Adipocyte (in vitro differentiated cells): Measurements from ENCODE around the gene CLEC1A.

Source experiments
- DNase-seq: peaks from one replicate; pipeline ENCODE4 v3.0.0-alpha.2; 2015; ENCODE audit warnings: low read depth
- H3K27me3 ChIP-seq: replicated peaks from 2 replicates; pipeline ENCODE4 v1.7.0; 2013; ENCODE audit warnings: mild to moderate bottlenecking, low read length, moderate library complexity; ENCODE audit not compliant: control insufficient read depth, insufficient read depth
- H3K36me3 ChIP-seq: 2 replicates; pipeline ENCODE4 v1.7.0; 2013; ENCODE audit warnings: low read length, mild to moderate bottlenecking, moderate library complexity; ENCODE audit not compliant: control insufficient read depth, insufficient read depth, severe bottlenecking
- H3K4me1 ChIP-seq: 2 replicates; pipeline ENCODE4 v1.7.0; 2013; ENCODE audit warnings: mild to moderate bottlenecking, low read length, moderate library complexity; ENCODE audit not compliant: control insufficient read depth, insufficient read depth
- H3K4me3 ChIP-seq: 2 replicates; pipeline ENCODE4 v1.7.0; 2013; ENCODE audit warnings: mild to moderate bottlenecking, low read length, moderate library complexity
- H3K9ac ChIP-seq: 2 replicates; pipeline ENCODE4 v1.7.0; 2013; ENCODE audit warnings: mild to moderate bottlenecking, low read length, moderate library complexity
- H3K9me3 ChIP-seq: 2 replicates; pipeline ENCODE4 v1.7.0; 2013; ENCODE audit warnings: mild to moderate bottlenecking, low read length, moderate library complexity; ENCODE audit not compliant: control insufficient read depth

Gene CLEC1A, protein sequence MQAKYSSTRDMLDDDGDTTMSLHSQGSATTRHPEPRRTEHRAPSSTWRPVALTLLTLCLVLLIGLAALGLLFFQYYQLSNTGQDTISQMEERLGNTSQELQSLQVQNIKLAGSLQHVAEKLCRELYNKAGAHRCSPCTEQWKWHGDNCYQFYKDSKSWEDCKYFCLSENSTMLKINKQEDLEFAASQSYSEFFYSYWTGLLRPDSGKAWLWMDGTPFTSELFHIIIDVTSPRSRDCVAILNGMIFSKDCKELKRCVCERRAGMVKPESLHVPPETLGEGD

DNA sequence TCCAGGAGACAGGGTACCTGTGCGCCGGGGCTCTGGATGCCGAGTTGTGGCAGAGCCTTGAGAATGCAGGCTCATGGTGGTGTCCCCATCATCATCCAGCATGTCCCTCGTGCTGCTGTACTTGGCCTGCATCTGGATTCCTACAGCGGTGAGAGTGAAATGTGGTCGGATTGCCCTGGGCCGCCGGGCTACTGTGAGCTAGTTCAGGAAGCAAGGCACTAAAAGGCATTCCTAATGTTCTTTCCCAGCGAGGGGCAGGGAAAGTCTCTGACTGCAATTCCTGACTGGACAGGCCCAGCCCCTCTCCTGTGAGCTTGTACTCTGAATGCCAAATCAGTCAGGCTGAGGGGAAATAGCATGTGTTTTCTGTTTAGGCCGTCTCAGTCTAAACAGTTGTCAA is at the start of gene CLEC1A:
CLEC1A (minus strand) TSS at position 195 of the 400 bp plus-strand sequence; CDS start at position 132, 63 bp downstream.
- DNase-seq: peak; percentile 3
- Histone ChIP-seq H3K9me3 (no peaks in the 10 kb centered on the region), H3K27me3 (no peaks in the 10 kb centered on the region), H3K4me3 (no peak within 1 kb of the TSS), H3K9ac (no peak within 1 kb of the TSS), H3K4me1 (peaks cover 15% of the 10 kb centered on the region), H3K36me3 (no peaks in the 10 kb centered on the region)

DNA sequence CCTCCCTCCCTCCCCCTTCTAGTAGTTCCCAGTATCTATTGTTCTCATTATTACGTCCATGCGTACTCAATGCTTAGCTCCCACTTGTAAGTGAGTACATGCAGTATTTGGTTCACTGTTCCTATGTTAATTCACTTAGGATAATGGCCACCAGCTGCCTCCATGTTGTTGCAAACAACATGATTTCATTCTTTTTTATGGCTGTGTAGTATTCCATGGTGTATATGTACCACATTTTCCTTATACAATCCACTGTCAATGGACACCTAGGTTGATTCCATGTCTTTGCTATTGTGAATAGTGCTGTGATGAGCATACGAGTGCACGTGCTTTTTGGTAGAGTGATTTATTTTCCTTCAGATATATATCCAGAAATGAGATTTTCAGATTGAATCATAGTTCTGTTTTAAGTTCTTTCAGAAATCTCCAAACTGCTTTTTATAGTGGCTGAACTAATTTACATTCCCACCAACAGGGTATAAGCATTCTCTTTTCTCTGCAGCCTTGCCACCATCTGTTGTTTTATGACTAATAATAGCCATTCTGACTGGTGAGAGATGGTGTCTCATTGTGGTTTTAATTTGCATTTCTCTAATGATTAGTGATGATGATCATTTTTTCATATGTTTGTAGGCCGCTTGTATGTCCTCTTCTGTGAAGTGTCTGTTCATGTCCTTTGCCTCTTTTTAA is 49.1 kb upstream of the CLEC1A start:
- H3K27me3 ChIP-seq: no peaks in the 10 kb centered on the region
- no peaks in the 10 kb centered on the region for H3K36me3 ChIP-seq
- no peak overlapping the region for H3K4me3 ChIP-seq
- H3K9me3 ChIP-seq: peaks cover 3% of the 10 kb centered on the region
- no peak for DNase-seq
- peaks cover 7% of the 10 kb centered on the region for H3K4me1 ChIP-seq
- no peak overlapping the region for H3K9ac ChIP-seq

DNA sequence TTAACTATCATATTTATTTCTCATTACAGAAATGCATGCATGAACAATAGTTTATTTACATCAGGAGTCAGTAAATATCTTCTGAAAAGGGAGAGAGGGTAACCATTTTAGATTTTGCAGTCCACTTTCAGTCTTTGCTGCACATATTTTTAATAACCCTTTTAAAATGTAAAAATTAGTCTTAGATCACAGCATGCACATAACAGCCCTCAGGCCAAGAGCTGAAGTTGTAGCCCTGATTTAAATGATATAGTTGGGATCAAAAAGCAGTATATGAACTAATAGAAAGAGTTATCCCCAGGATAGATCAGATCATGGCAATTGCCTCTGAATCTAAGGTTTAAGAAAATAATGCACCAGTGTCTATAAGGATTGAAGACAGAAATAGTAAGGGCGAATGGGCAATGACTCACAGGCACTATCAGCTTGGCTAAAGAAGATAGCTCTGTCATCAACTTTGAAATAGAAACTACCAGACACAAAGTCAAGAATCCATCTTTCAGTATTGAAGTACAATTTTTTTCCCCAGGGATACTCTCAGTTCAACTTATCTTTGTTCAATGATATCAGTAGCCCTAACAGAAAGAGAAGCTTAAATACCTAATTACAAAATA is 44.3 kb upstream of the CLEC1A start:
- H3K9ac ChIP-seq: no peak overlapping the region
- no peaks in the 10 kb centered on the region for H3K27me3 ChIP-seq
- no peak overlapping the region for H3K4me3 ChIP-seq
- H3K9me3 ChIP-seq: peaks cover 3% of the 10 kb centered on the region
- no peak for DNase-seq
- peaks cover 3% of the 10 kb centered on the region for H3K4me1 ChIP-seq
- H3K36me3 ChIP-seq: no peaks in the 10 kb centered on the region

DNA sequence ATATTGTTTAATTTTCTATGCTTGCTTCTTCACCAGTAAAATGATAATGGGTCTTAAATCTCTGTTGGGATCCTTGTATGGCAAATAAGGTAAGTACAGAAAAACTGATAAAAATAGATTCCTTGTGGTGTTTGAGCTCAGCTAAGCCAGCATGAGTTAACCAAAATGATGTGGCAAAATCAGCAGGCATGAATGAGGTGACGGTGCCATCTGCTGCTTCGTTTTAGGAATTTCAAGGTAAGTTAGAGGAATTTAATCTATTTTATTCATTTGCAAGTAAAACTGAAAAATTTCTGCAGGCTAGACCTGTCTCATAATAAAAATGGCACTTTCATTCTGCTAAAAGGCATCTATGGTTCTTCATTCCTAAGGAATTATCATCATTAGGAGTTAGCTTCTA is 41.2 kb upstream of the CLEC1A start:
- no peak overlapping the region for H3K4me3 ChIP-seq
- no peaks in the 10 kb centered on the region for H3K27me3 ChIP-seq
- no peaks in the 10 kb centered on the region for H3K36me3 ChIP-seq
- peak; percentile 54 for DNase-seq
- H3K9ac ChIP-seq: no peak overlapping the region
- peaks cover 3% of the 10 kb centered on the region for H3K4me1 ChIP-seq
- no peaks in the 10 kb centered on the region for H3K9me3 ChIP-seq

DNA sequence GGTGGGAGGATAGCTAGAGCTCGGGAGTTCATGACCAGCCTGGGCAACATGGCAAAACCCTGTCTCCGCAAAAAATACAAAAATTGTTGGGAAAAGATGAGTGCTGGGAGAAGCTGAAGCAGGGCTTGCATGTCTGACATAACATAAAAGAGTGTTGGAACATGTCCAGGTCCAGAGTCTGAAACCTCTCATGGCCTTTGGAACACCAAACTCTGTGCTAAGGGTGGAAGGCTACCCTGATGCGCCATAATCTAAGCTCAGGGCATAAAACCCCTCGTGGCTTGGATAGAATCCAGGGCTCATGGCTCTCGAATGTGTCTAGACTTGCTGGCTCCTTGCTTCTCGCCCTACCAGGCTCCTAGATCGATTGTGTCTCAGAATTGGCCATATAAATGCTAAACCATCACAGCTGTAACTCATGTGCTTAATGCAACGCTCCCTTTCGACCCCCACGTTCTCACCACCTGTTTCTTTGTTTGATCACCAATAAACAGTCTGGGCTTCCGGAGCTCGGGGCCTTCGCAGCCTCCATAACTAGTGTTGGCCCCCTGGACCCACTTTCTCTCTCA is 37.9 kb upstream of the CLEC1A start:
- H3K9ac ChIP-seq: no peak overlapping the region
- H3K4me3 ChIP-seq: no peak overlapping the region
- DNase-seq: no peak
- no peaks in the 10 kb centered on the region for H3K9me3 ChIP-seq
- no peaks in the 10 kb centered on the region for H3K4me1 ChIP-seq
- H3K36me3 ChIP-seq: no peaks in the 10 kb centered on the region
- no peaks in the 10 kb centered on the region for H3K27me3 ChIP-seq

DNA sequence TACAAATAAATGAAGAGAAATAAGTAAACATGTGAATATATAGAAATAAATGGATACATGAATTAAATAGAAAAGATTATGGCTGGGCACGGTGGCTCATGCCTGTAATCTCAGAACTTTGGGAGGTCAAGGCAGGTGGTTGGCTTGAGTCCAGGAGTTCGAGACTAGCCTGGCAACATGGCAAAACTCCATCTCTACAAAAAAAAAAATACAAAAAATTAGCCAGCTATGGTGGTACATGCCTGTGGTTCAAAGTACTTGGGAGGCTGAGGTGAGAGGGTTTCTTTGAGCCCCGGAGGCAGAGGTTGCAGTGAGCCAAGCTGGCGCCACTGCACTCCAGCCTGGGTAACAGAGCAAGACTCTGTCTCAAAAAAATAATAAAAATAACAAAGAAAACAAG is 36.3 kb upstream of the CLEC1A start:
- no peaks in the 10 kb centered on the region for H3K4me1 ChIP-seq
- no peak overlapping the region for H3K4me3 ChIP-seq
- no peaks in the 10 kb centered on the region for H3K36me3 ChIP-seq
- DNase-seq: no peak
- no peak overlapping the region for H3K9ac ChIP-seq
- no peaks in the 10 kb centered on the region for H3K9me3 ChIP-seq
- H3K27me3 ChIP-seq: no peaks in the 10 kb centered on the region

DNA sequence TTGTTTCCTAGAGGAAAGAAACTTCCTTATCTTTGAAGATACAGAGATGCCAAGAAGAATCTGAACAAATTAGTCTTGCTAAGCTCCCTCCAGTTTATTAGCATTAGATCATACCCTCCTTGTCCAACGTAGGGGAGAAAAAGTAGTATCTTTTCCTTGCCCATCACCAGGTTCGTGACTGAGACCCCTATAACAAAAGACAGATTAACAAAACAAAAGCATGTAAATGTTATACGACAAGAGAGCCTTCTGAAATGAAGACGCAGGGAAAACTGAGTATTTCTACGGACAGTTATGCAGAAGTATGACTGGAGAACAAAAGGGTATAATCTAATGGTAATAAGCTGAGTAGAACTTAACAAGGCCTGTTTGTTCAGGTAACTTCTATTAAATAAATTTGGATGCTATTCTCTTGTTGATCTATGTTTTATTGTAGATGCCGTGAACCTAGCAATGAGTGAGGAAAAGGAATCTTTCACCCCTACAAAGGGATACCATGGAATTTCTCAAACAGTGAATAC is 34.1 kb upstream of the CLEC1A start:
- DNase-seq: no peak
- H3K36me3 ChIP-seq: no peaks in the 10 kb centered on the region
- H3K4me3 ChIP-seq: no peak overlapping the region
- H3K4me1 ChIP-seq: no peaks in the 10 kb centered on the region
- H3K27me3 ChIP-seq: no peaks in the 10 kb centered on the region
- H3K9ac ChIP-seq: no peak overlapping the region
- no peaks in the 10 kb centered on the region for H3K9me3 ChIP-seq

DNA sequence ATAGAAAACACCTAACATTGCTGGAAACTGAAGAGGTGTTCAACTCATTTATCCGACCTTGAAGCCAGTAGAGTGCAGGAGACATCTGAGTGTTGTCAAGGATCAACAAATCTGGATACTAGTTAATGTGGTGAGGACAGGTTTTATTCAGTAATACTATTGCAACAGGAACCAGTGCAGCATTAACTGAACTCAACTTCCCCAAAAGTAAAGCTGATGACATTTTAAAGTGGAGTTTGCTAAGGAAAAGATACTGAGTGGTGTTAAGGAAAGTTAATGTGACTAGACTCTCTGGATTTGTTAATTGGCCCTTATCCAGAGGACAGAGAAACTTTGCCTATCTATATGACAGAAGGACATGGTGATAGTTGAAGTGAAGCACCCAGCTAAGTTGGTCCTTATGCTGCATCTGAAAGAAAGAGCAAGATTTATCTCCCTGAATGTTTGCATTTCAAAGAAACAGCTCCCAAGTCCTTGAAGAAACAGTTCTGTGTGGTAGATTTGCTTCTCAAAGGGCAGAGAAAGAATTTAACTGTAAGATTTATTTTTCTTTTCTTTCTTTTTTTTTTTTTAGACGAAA is 32.4 kb upstream of the CLEC1A start:
- Histone ChIP-seq H3K4me1 (no peaks in the 10 kb centered on the region), H3K36me3 (no peaks in the 10 kb centered on the region), H3K9ac (no peak overlapping the region), H3K9me3 (no peaks in the 10 kb centered on the region), H3K4me3 (no peak overlapping the region), H3K27me3 (no peaks in the 10 kb centered on the region)
- no peak for DNase-seq

DNA sequence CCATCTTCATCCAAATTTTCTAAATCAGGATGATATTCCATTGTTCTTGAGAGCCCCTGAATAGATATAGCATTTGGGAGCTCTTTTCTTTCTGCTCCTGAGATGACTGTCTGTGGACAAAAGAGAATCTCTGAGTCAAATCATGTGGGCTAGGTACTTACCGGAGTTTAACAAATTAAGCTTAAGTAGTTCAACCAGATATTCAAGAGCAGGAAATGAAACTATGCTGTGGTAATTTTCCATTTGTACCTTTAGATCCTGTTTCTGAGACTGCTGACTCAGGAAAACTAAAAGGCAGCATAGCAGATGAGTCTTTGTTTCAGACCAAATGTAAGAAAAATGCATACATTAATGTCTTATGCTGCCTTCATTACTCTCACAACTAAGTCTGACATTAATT is 31.3 kb upstream of the CLEC1A start, which contains the start of gene CLEC7A:
CLEC7A (minus strand) TSS at position 158 of the 400 bp plus-strand sequence; CDS start at position 41, 117 bp downstream.
- Histone ChIP-seq H3K9me3 (no peaks in the 10 kb centered on the region), H3K9ac (no peak within 1 kb of the TSS), H3K27me3 (no peaks in the 10 kb centered on the region), H3K4me1 (no peaks in the 10 kb centered on the region), H3K4me3 (no peak within 1 kb of the TSS), H3K36me3 (no peaks in the 10 kb centered on the region)
- no peak for DNase-seq

DNA sequence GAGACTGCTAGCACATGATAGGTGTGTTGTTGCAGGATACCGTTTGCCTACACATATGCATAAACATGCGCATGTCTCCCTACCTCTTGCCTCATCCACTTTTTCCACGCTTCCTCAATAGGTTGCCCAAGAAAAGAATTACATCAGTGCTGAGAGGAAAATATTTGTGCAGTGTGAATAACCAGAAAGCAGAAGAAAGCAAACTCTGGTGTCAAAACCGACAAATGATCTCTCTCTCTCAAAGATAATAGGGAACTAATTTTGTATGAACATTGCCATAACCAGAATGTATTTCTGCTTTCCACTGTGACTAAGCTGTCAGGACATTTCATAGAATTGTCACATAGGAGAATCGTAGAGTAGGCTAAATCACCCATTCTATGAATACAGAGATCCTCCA is 29.9 kb upstream of the CLEC1A start:
- no peaks in the 10 kb centered on the region for H3K9me3 ChIP-seq
- H3K27me3 ChIP-seq: no peaks in the 10 kb centered on the region
- no peaks in the 10 kb centered on the region for H3K36me3 ChIP-seq
- no peak overlapping the region for H3K4me3 ChIP-seq
- no peaks in the 10 kb centered on the region for H3K4me1 ChIP-seq
- DNase-seq: no peak
- H3K9ac ChIP-seq: no peak overlapping the region

DNA sequence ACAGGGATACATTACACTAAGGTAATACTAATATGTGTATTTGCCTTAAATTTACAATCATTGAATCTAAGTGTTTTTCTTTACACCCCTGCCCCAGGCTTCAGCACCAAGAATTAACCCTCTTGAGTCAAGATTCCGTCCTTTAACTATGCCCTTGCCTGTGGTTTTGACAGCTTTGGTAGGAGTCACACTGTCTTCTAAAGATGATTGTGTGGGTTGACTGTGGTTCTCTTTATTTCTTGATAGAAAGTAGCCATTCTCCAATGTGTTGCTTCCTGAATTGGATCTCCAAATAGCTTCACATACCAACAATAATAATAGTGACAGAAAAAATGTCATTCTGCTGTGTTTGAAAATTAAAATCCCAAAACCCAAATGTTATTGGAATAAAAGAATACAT is 27.6 kb upstream of the CLEC1A start:
- Histone ChIP-seq H3K9ac (no peak overlapping the region), H3K4me3 (no peak overlapping the region), H3K4me1 (no peaks in the 10 kb centered on the region), H3K9me3 (no peaks in the 10 kb centered on the region), H3K27me3 (no peaks in the 10 kb centered on the region), H3K36me3 (no peaks in the 10 kb centered on the region)
- DNase-seq: no peak
